Neutrophil (primary cell): Measurements from ENCODE around the gene CDH18.

ENCODE experiments used
- H3K27ac ChIP-seq: fragments of 200-600 bp; sonication (generic); 2 replicates; pipeline ENCODE4 v1.5.1; 2016; ENCODE audit warnings: mild to moderate bottlenecking, moderate library complexity
- H3K27me3 ChIP-seq: fragments of 200-600 bp; sonication (generic); 2 replicates; pipeline ENCODE4 v1.6.0; 2016; ENCODE audit warnings: mild to moderate bottlenecking
- H3K36me3 ChIP-seq: fragments of 200-600 bp; sonication (generic); 2 replicates; pipeline ENCODE4 v1.5.1; 2017
- H3K4me1 ChIP-seq, 2 experiments: fragments of 200-600 bp in 1 of 2; sonication (generic) in 1 of 2; 1 replicate in 1 of 2; 2 replicates in 1 of 2; pipeline versions ENCODE4 v1.5.1 to v1.6.1; 2013 to 2016; ENCODE audit warnings: low read depth in 1 of 2, low read length in 1 of 2, mild to moderate bottlenecking in 1 of 2, moderate library complexity in 1 of 2; ENCODE audit not compliant: control insufficient read depth in 1 of 2, insufficient read depth in 1 of 2
- H3K4me3 ChIP-seq, 2 experiments: fragments of 200-600 bp in 1 of 2; sonication (generic) in 1 of 2; 1 replicate in 1 of 2; 2 replicates in 1 of 2; pipeline ENCODE4 v1.5.1; 2013 to 2016; ENCODE audit warnings: low read depth in 1 of 2, low read length in 1 of 2, mild to moderate bottlenecking in 1 of 2, moderate library complexity in 1 of 2
- H3K9me3 ChIP-seq: fragments of 200-600 bp; sonication (generic); 2 replicates; pipeline ENCODE4 v1.5.1; 2016
- TF ChIP-seq, protein P1 (sequence below): fragments of 200-600 bp; sonication (generic); IDR thresholded peaks from 2 replicates; pipeline ENCODE4 v1.5.1; 2016; ENCODE audit warnings: antibody characterized with exemption

The CDH18 gene

GRCh38 chr5:19880859-19881436, 107.1 kb downstream of the CDH18 start:
- Histone ChIP-seq H3K4me3 (no peak overlapping the region), H3K4me1 (no peaks in the 10 kb centered on the region), H3K36me3 (no peaks in the 10 kb centered on the region), H3K27me3 (no peaks in the 10 kb centered on the region), H3K27ac (no peak overlapping the region), H3K9me3 (no peaks in the 10 kb centered on the region)
- TF ChIP-seq, protein P1, sequence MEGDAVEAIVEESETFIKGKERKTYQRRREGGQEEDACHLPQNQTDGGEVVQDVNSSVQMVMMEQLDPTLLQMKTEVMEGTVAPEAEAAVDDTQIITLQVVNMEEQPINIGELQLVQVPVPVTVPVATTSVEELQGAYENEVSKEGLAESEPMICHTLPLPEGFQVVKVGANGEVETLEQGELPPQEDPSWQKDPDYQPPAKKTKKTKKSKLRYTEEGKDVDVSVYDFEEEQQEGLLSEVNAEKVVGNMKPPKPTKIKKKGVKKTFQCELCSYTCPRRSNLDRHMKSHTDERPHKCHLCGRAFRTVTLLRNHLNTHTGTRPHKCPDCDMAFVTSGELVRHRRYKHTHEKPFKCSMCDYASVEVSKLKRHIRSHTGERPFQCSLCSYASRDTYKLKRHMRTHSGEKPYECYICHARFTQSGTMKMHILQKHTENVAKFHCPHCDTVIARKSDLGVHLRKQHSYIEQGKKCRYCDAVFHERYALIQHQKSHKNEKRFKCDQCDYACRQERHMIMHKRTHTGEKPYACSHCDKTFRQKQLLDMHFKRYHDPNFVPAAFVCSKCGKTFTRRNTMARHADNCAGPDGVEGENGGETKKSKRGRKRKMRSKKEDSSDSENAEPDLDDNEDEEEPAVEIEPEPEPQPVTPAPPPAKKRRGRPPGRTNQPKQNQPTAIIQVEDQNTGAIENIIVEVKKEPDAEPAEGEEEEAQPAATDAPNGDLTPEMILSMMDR = no peak

- Histone ChIP-seq H3K4me1 (no peaks in the 10 kb centered on the region), H3K4me3 (no peak overlapping the region), H3K27ac (no peak overlapping the region), H3K27me3 (no peaks in the 10 kb centered on the region), H3K9me3 (no peaks in the 10 kb centered on the region), H3K36me3 (no peaks in the 10 kb centered on the region)
- TF ChIP-seq, protein P1 = no peak
Measured at GRCh38 chr5:19880458-19880857, 107.5 kb downstream of the CDH18 start.

GRCh38 chr5:19874811-19875210, 113.2 kb downstream of the CDH18 start:
- Histone ChIP-seq H3K27me3 (no peaks in the 10 kb centered on the region), H3K36me3 (no peaks in the 10 kb centered on the region), H3K9me3 (no peaks in the 10 kb centered on the region), H3K4me1 (no peaks in the 10 kb centered on the region), H3K27ac (no peak overlapping the region), H3K4me3 (no peak overlapping the region)
- TF ChIP-seq, protein P1 = no peak

DNA sequence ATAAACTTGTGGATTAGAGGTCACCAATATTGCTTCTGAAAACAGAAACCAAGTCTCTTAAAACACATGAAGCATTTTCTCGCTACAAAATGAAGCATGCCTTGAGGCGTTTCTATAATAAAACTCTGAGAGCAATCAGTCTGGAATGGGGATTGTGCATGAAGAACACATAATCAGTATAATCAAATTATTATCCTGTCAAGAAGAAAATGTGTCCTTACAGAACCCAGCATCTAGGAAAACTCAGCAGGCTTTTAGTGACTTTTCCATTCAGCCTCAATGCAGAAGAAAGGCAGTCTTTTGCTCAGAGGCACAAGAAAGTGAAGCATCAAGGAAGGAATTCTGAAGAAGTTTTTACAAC, 121.9 kb downstream of the CDH18 start:
- TF ChIP-seq, protein P1 = no peak
- Histone ChIP-seq H3K4me3 (no peak overlapping the region), H3K27ac (no peak overlapping the region)

GRCh38 chr5:19865336-19866089, 122.5 kb downstream of the CDH18 start:
- Histone ChIP-seq H3K9me3 (no peaks in the 10 kb centered on the region), H3K27ac (no peak overlapping the region), H3K4me3 (no peak overlapping the region)

More for the DNA sequence above, 121.9 kb downstream of the CDH18 start:
- no peaks in the 10 kb centered on the region for H3K9me3 ChIP-seq
- H3K36me3 ChIP-seq = no peaks in the 10 kb centered on the region
- H3K4me1 ChIP-seq = no peaks in the 10 kb centered on the region
- H3K27me3 ChIP-seq = no peaks in the 10 kb centered on the region

More at GRCh38 chr5:19865336-19866089, 122.5 kb downstream of the CDH18 start:
- no peaks in the 10 kb centered on the region for H3K4me1 ChIP-seq
- no peaks in the 10 kb centered on the region for H3K27me3 ChIP-seq
- H3K36me3 ChIP-seq = no peaks in the 10 kb centered on the region
- TF ChIP-seq, protein P1 = no peak
